ENCODE measurements around the gene ZNF519.
A peak's percentile ranks its signal among the peaks of the same experiment; 100 is the strongest.

DNA sequence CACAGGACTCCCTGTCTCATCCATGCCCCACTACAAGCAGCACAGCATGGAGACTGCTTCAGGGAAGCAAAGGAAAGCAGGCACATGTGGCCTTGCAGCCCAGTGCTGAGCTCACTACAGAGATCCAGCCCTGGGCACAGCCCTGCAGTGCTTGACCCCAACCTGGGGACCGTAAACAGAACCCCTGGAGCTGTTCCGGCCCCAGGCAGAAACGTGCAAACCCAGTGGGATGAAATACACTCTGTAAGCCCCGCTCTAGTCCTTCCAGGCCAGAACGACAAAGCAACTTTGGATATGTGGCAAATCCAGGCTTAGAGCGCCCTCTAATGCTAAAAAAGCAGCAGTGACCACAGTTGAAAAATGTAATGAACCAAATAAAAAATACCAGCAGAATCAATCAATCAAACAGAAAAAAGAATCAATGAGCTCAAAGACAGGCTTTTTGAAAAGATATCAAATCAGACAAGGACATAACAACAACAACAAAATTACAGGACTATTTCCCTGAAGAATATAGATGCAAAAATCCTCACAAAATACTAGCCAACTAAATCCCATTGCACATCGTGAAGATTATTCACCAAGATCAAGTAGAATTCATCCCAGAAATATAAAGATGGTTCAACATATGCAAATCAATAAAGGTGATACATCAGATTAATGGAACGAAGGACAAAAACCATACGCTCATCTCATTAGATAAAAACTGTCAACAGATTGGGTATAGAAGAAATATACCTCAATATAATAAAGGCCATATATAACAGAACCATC, 45.6 kb downstream of the ZNF519 start:
- TF ChIP-seq POLR2AphosphoS5 (IDR thresholded peaks at IDR 0.05; ENCODE audit: low read depth, low read length): no peak
- no peak for TF ChIP-seq HDAC2 (IDR thresholded peaks at IDR 0.05; ENCODE audit: borderline replicate concordance in 1 of 2, low read depth in 2 of 2, low read length in 2 of 2)
- TF ChIP-seq, protein P1, sequence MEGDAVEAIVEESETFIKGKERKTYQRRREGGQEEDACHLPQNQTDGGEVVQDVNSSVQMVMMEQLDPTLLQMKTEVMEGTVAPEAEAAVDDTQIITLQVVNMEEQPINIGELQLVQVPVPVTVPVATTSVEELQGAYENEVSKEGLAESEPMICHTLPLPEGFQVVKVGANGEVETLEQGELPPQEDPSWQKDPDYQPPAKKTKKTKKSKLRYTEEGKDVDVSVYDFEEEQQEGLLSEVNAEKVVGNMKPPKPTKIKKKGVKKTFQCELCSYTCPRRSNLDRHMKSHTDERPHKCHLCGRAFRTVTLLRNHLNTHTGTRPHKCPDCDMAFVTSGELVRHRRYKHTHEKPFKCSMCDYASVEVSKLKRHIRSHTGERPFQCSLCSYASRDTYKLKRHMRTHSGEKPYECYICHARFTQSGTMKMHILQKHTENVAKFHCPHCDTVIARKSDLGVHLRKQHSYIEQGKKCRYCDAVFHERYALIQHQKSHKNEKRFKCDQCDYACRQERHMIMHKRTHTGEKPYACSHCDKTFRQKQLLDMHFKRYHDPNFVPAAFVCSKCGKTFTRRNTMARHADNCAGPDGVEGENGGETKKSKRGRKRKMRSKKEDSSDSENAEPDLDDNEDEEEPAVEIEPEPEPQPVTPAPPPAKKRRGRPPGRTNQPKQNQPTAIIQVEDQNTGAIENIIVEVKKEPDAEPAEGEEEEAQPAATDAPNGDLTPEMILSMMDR (IDR thresholded peaks at IDR 0.05; ENCODE audit: control extremely low read depth in 1 of 3, insufficient read depth in 1 of 3, low read depth in 1 of 3, low read length in 3 of 3): peak in 2 of 3 experiments; percentile 78 to 86; a peak in 3 of 4 replicates
- no peak for TF ChIP-seq ZNF274 (IDR thresholded peaks at IDR 0.05; ENCODE audit: borderline replicate concordance, extremely low read depth, low read length)
- TF ChIP-seq KDM1A (IDR thresholded peaks at IDR 0.05; ENCODE audit: borderline replicate concordance, low read length): no peak
- no peak for TF ChIP-seq EZH2 (IDR thresholded peaks at IDR 0.05; ENCODE audit: low read depth, low read length, severe bottlenecking)
- no peak for TF ChIP-seq TAF1 (IDR thresholded peaks at IDR 0.05; ENCODE audit: low read depth, low read length)
- no peak for TF ChIP-seq JUND (IDR thresholded peaks at IDR 0.05; ENCODE audit: low read length)
- TF ChIP-seq EP300 (IDR thresholded peaks at IDR 0.05; ENCODE audit: borderline replicate concordance in 1 of 2, low read depth in 2 of 2, low read length in 2 of 2): no peak
- no peak for TF ChIP-seq BCL11A (IDR thresholded peaks at IDR 0.05; ENCODE audit: low read depth in 2 of 2, low read length in 2 of 2)
- TF ChIP-seq SIRT6 (IDR thresholded peaks at IDR 0.05; ENCODE audit: low read length): no peak
- no peak for TF ChIP-seq KDM5A (IDR thresholded peaks at IDR 0.05; ENCODE audit: low read length)
- TF ChIP-seq SIN3A (conservative IDR thresholded peaks at IDR 0.05 in 1 of 2, IDR thresholded peaks at IDR 0.05 in 1 of 2; ENCODE audit: low read depth in 1 of 2, low read length in 2 of 2): no peak
- TF ChIP-seq RXRA (IDR thresholded peaks at IDR 0.05; ENCODE audit: insufficient read depth, low read depth, low read length): no peak

All from H1 (cell line).